Endothelial cell of umbilical vein (primary cell): ENCODE data around the gene CCNY. TPM values are rescaled to one million over a fixed set of nuclear protein-coding genes. Genes with fewer than 3 reads are reported as not detected.

Source experiments
- BruUV-seq: library from RNA; stranded (reverse); fragments of 400-500 nt; replicated peaks from 2 replicates; lab custom pipeline; 2021; lab: Mats Ljungman, UMichigan
- CTCF ChIA-PET: fragments of 300-600, 350-600 bp; sonication (Branson Sonifier 250); formaldehyde crosslinking; loops from one replicate; lab custom pipeline; 2021; ENCODE audit warnings: antibody characterized with exemption, inconsistent platforms; lab: Charles Lee
- POLR2A ChIA-PET: fragments of 300-600, 350-600 bp; sonication (Branson Sonifier 250); formaldehyde crosslinking; loops from one replicate; lab custom pipeline; 2021; ENCODE audit warnings: antibody characterized with exemption, inconsistent platforms; lab: Charles Lee
- DNase-seq: peaks from one replicate; pipeline ENCODE4 v3.0.0-alpha.2; 2011; ENCODE audit warnings: low read depth, low spot score
- FAIRE-seq: peaks from 2 replicates; lab custom pipeline; 2011; peaks lifted over from hg19 to GRCh38; lab: Jason Lieb, UNC
- H2AFZ ChIP-seq: 2 replicates; pipeline ENCODE4 v1.6.0; 2012; ENCODE audit warnings: low read depth, low read length, control low read depth, inconsistent platforms
- H3K27ac ChIP-seq: 2 replicates; pipeline ENCODE4 v1.5.1; 2011; ENCODE audit warnings: low read depth, mild to moderate bottlenecking, control low read depth, low read length, moderate library complexity; ENCODE audit not compliant: insufficient read depth
- H3K27me3 ChIP-seq, 2 experiments: 2 replicates each; pipeline versions ENCODE4 v1.6.0 to v1.6.1; 2011; ENCODE audit warnings: low read length in 2 of 2, mixed read lengths in 1 of 2; ENCODE audit not compliant: control insufficient read depth in 2 of 2, insufficient read depth in 2 of 2
- H3K36me3 ChIP-seq, 2 experiments: 2 replicates in 1 of 2; 3 replicates in 1 of 2; pipeline ENCODE4 v1.5.1; 2011; ENCODE audit warnings: low read length in 2 of 2, mild to moderate bottlenecking in 1 of 2, moderate library complexity in 1 of 2; ENCODE audit not compliant: control insufficient read depth in 2 of 2, insufficient read depth in 2 of 2; ENCODE audit errors: extremely low read depth in 1 of 2
- H3K4me1 ChIP-seq: 3 replicates; pipeline ENCODE4 v1.5.1; 2011; ENCODE audit warnings: mild to moderate bottlenecking, low read length; ENCODE audit not compliant: control insufficient read depth, insufficient read depth; ENCODE audit errors: extremely low read depth
- H3K4me2 ChIP-seq: 2 replicates; pipeline ENCODE4 v1.6.1; 2011; ENCODE audit warnings: low read length, control low read depth, mixed read lengths; ENCODE audit not compliant: insufficient read depth
- H3K4me3 ChIP-seq, 3 experiments: fragments of 200-600 bp in 1 of 3; sonication (generic), shearing (Covaris generic) in 1 of 3; replicated peaks in 1 of 3; 2 replicates each; pipeline ENCODE4 v1.5.1; 2011 to 2016; ENCODE audit warnings: control low read depth in 3 of 3, low read length in 3 of 3, mild to moderate bottlenecking in 2 of 3, inconsistent platforms in 1 of 3, low read depth in 1 of 3, moderate library complexity in 1 of 3; ENCODE audit not compliant: insufficient read depth in 1 of 3
- H3K79me2 ChIP-seq: 2 replicates; pipeline ENCODE4 v1.6.0; 2012; ENCODE audit warnings: low read length, inconsistent platforms; ENCODE audit not compliant: control insufficient read depth, insufficient read depth
- H3K9ac ChIP-seq: replicated peaks from 2 replicates; pipeline ENCODE3; 2011; ENCODE audit warnings: low read length, control low read depth; ENCODE audit not compliant: insufficient read depth; ENCODE audit errors: extremely low read depth
- H3K9me1 ChIP-seq: replicated peaks from 3 replicates; pipeline ENCODE4 v1.6.0; 2011; ENCODE audit warnings: mild to moderate bottlenecking, low read length; ENCODE audit not compliant: control insufficient read depth, insufficient read depth; ENCODE audit errors: extremely low read depth
- H3K9me3 ChIP-seq: replicated peaks from 2 replicates; pipeline ENCODE4 v1.5.1; 2012; ENCODE audit warnings: low read length, inconsistent platforms; ENCODE audit not compliant: control insufficient read depth, insufficient read depth
- H4K20me1 ChIP-seq: replicated peaks from 2 replicates; pipeline ENCODE3; 2011; ENCODE audit warnings: mild to moderate bottlenecking, low read length; ENCODE audit not compliant: control insufficient read depth, insufficient read depth; ENCODE audit errors: extremely low read depth
- GATA2 ChIP-seq: IDR thresholded peaks from 2 replicates; pipeline ENCODE4 v1.7.0; 2011; ENCODE audit warnings: low read depth, mild to moderate bottlenecking, moderate library complexity, mixed read lengths, low read length; ENCODE audit not compliant: insufficient read length, insufficient read depth
- JUN ChIP-seq: IDR thresholded peaks from 2 replicates; pipeline ENCODE4 v1.6.1; 2011; ENCODE audit warnings: borderline replicate concordance, low read depth; ENCODE audit not compliant: insufficient read length, insufficient read depth
- MYC ChIP-seq: IDR thresholded peaks from one replicate; pipeline ENCODE4 v1.6.1; 2011; ENCODE audit warnings: mild to moderate bottlenecking, low read depth, low read length
- POLR2A ChIP-seq: IDR thresholded peaks from 2 replicates; pipeline ENCODE4 v1.6.1; 2012; ENCODE audit warnings: low read depth, mild to moderate bottlenecking, control low read depth, low read length
- POLR2AphosphoS5 ChIP-seq: IDR thresholded peaks from 2 replicates; pipeline ENCODE4 v1.6.1; 2012; ENCODE audit warnings: low read depth, mild to moderate bottlenecking, control low read depth, low read length, moderate library complexity; ENCODE audit not compliant: insufficient read depth
- dilution Hi-C: fragments of 300-500 bp; cut with MboI; formaldehyde crosslinking; loops from one replicate; pipeline ENCODE4 v1.15.0; 2019; ENCODE audit warnings: low sequenced_read_pairs; ENCODE audit not compliant: extremely low pct_ligation_motif_present
- intact Hi-C: fragments of 100-400 bp; cut with micrococcal nuclease; formaldehyde crosslinking; loops from one replicate; pipeline ENCODE4 v1.10.0; 2022
- polyA plus RNA-seq, 4 experiments: library from polyadenylated mRNA; depleted of rRNA in 3 of 4; stranded (reverse) in 3 of 4; unstranded in 1 of 4; fragments of >200 nt; gene quantifications; 2 replicates each; pipeline versions ENCODE4 v1.2.1 to v1.2.3, GENCODE V29; 2011 to 2012; ENCODE audit warnings: missing spikeins in 1 of 4
- total RNA-seq: library from RNA; stranded (reverse); gene quantifications from 2 replicates; pipeline ENCODE4 v1.2.3, GENCODE V29; 2021
- TF ChIP-seq, protein P1 (sequence below), 2 donors: IDR thresholded peaks; 1 replicate in 1 of 2; 2 replicates in 1 of 2; pipeline ENCODE4 v1.5.1; 2011; ENCODE audit warnings: low read length in 2 of 2, mild to moderate bottlenecking in 2 of 2, moderate library complexity in 2 of 2, control low read depth in 1 of 2, inconsistent platforms in 1 of 2, low read depth in 1 of 2; ENCODE audit not compliant: insufficient read depth in 1 of 2; ENCODE audit errors: extremely low read depth in 1 of 2
- TF ChIP-seq, protein P2 (sequence below): IDR thresholded peaks from 2 replicates; pipeline ENCODE4 v1.6.1; 2011; ENCODE audit not compliant: insufficient read depth, insufficient read length

Gene CCNY
- total and polyA plus RNA-seq, 2 donors (not counting 3 experiments of a cell fraction or from before 2014, with no cell fraction given), result 61.5 to 107 TPM

DNA sequence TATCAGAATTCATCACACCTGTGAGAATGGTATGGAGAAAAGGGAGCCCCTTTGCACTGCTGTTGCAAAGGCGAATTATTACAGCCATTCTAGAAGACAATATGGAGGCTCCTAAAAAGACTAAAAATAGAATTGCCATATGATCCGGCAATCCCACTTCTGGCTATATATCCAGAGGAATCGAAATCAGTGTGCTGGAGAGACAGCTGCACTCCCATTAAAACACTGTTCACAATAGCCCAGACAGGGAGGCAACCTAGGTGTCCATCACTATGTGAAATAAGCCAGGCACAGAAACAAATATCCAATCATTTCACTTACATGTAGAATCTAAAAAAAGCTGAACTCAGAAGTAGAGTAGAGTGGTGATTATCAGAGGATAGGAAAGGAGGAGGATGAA, 242.8 kb downstream of the CCNY start:
- Histone ChIP-seq H3K9me3 (no peaks in the 10 kb centered on the region), H3K36me3 (peaks cover 2 to 3% of the 10 kb centered on the region in 2 experiments), H3K4me2 (no peak overlapping the region), H3K9me1 (no peaks in the 10 kb centered on the region), H3K79me2 (no peaks in the 10 kb centered on the region), H3K27ac (no peak overlapping the region), H4K20me1 (no peaks in the 10 kb centered on the region), H3K27me3 (no peaks in the 10 kb centered on the region), H3K4me1 (peaks cover 28% of the 10 kb centered on the region), H2AFZ (no peak overlapping the region), H3K9ac (no peak overlapping the region), H3K4me3 (no peak overlapping the region)
- POLR2A ChIA-PET, result no interaction called here
- CTCF ChIA-PET, result interaction anchor here (1.2 to 1.6 kb wide), 2 partner anchors 10 to 16 kb away, joined by 3 read pairs; no protein-coding TSS in a partner anchor
- FAIRE-seq (no peak), DNase-seq (no peak)
- intact Hi-C loops (loop anchor here (5.0 to 10.0 kb wide), 2 partner anchors 58 to 1306 kb away; no protein-coding TSS in a partner anchor), dilution Hi-C loops (no loop called here)
- TF ChIP-seq, protein P1, sequence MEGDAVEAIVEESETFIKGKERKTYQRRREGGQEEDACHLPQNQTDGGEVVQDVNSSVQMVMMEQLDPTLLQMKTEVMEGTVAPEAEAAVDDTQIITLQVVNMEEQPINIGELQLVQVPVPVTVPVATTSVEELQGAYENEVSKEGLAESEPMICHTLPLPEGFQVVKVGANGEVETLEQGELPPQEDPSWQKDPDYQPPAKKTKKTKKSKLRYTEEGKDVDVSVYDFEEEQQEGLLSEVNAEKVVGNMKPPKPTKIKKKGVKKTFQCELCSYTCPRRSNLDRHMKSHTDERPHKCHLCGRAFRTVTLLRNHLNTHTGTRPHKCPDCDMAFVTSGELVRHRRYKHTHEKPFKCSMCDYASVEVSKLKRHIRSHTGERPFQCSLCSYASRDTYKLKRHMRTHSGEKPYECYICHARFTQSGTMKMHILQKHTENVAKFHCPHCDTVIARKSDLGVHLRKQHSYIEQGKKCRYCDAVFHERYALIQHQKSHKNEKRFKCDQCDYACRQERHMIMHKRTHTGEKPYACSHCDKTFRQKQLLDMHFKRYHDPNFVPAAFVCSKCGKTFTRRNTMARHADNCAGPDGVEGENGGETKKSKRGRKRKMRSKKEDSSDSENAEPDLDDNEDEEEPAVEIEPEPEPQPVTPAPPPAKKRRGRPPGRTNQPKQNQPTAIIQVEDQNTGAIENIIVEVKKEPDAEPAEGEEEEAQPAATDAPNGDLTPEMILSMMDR (IDR thresholded peaks at IDR 0.05; ENCODE audit: extremely low read depth in 1 of 2, insufficient read depth in 1 of 2, low read depth in 1 of 2, low read length in 2 of 2), result no peak
- TF ChIP-seq POLR2A (no peak), MYC (no peak), POLR2AphosphoS5 (no peak)
- BruUV-seq, result no TSS peak

DNA sequence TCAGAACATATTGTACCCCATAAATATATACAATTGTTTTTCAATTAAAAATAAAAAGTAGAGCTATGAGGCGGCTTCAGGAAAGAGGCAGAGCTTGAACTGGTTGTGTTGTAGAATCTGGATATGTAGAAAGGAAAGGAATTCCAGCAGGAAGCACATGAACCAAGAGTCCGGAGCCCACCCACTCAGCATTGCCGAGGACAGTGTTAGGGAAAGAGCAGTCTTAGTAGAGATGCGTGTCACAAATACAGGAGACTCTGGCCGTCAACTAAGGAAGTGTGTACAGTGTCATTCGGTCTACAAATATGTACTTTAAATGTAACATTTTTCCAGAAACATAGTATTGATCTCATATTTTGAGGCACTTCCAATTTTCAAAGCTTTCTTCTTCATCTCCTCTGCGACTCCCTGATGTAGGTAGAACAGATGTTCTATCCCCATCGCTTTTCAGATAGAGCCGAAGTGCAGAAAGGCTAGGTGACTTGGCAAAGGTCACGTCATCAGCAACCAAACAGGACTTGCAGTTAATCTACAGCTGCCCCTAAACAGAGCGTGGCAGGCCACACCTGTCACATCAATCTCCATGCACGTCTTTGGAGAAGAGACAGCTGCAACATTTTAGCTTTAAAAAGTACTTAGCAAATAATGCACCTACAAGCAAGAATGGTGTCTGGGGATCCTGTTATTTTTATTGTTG, 243.6 kb downstream of the CCNY start:
- H3K4me1 ChIP-seq, result peaks cover 20% of the 10 kb centered on the region
- CTCF ChIA-PET, result interaction anchor here (0.9 to 1.2 kb wide), 2 partner anchors 17 to 342 kb away, joined by 3 to 4 read pairs; no protein-coding TSS in a partner anchor
- TF ChIP-seq MYC (no peak), JUN (no peak), POLR2AphosphoS5 (no peak), POLR2A (no peak), GATA2 (no peak)
- TF ChIP-seq, protein P2, sequence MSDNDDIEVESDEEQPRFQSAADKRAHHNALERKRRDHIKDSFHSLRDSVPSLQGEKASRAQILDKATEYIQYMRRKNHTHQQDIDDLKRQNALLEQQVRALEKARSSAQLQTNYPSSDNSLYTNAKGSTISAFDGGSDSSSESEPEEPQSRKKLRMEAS, result no peak
- TF ChIP-seq, protein P1 (IDR thresholded peaks at IDR 0.05; ENCODE audit: extremely low read depth in 1 of 2, insufficient read depth in 1 of 2, low read depth in 1 of 2, low read length in 2 of 2), result no peak

More for the DNA sequence above, 243.6 kb downstream of the CCNY start:
- Histone ChIP-seq H3K4me2 (no peak overlapping the region), H3K79me2 (no peaks in the 10 kb centered on the region), H3K36me3 (peaks cover 2 to 3% of the 10 kb centered on the region in 2 experiments), H4K20me1 (no peaks in the 10 kb centered on the region), H3K9me1 (no peaks in the 10 kb centered on the region), H3K27ac (no peak overlapping the region), H3K4me3 (no peak overlapping the region), H3K9me3 (no peaks in the 10 kb centered on the region), H2AFZ (no peak overlapping the region), H3K27me3 (no peaks in the 10 kb centered on the region), H3K9ac (no peak overlapping the region)
- FAIRE-seq (no peak), DNase-seq (no peak)
- BruUV-seq, result no TSS peak
- POLR2A ChIA-PET, result no interaction called here
- dilution Hi-C loops, result no loop called here
- intact Hi-C loops, result loop anchor here (5.0 to 10.0 kb wide), 2 partner anchors 57 to 1305 kb away; no protein-coding TSS in a partner anchor
